ENCODE measurements around the gene PPP1R9A.

DNA sequence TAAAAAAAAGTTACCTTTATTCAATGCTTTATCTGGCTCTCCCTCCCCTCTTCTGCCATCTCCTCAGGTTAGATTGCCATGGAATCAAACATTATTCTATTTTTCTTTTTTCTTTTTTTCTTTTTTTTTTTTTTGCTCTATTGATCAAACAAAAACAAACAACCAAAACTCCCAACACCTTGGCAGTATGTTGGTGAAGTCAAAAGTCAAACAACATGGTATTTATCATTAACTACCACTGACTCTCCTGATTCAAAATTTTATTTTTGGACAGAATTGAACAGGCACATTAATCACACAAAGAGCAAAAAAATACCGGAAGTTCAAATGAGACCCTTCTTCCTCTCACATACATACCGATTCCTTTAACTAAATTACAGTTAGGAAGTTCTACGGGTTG is 410.6 kb downstream of the PPP1R9A start:
- TF ChIP-seq CTCF (IDR thresholded peaks at IDR 0.05) = no peak
- TF ChIP-seq POLR2A (IDR thresholded peaks at IDR 0.05) = no peak

Measured in Peyer's patch (tissue), 4 donors.